ENCODE results near the gene MDH1.

MDH1 gene

DNA sequence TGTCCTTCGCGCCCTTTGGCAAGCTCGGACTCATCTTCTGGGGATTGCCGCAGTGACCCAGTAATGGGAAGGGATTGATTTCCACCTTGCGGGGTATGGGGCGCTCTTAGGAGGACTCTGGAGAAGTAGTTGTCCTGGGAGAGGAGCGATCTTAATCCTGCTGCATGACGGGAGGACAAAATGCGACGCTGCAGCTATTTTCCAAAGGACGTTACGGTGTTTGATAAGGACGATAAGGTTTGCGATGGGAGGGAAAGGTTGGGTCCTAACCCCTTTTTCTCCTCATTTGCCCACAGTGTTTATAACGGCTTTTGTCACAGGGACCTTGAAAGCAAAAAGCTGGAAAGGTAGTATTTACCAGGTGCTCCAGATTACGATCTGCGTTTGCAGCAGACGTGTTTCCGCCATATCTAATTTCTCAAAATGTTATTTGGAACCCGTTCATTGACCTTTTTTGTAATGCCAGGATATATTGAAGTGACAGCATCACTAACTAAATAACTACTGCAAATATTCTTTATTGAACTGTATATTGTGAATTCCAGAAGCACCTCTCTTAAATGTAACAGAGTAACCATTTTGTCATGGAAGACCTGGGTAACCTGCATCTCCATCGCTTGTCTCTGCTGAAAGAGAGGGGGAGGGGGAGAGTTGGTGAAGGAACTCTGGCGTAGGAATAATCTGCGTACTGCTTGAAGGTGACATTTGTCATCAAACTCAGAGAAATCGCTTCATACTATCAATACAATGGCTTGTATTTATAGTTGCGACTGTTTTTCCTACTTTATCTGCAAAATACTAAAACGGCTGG, 590 bp downstream of the MDH1 start:
- TF ChIP-seq, protein P1, sequence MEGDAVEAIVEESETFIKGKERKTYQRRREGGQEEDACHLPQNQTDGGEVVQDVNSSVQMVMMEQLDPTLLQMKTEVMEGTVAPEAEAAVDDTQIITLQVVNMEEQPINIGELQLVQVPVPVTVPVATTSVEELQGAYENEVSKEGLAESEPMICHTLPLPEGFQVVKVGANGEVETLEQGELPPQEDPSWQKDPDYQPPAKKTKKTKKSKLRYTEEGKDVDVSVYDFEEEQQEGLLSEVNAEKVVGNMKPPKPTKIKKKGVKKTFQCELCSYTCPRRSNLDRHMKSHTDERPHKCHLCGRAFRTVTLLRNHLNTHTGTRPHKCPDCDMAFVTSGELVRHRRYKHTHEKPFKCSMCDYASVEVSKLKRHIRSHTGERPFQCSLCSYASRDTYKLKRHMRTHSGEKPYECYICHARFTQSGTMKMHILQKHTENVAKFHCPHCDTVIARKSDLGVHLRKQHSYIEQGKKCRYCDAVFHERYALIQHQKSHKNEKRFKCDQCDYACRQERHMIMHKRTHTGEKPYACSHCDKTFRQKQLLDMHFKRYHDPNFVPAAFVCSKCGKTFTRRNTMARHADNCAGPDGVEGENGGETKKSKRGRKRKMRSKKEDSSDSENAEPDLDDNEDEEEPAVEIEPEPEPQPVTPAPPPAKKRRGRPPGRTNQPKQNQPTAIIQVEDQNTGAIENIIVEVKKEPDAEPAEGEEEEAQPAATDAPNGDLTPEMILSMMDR (IDR thresholded peaks at IDR 0.05; ENCODE audit: low read length, missing control alignments): no peak
- no peak for DNase-seq (ENCODE audit: low read depth)
- peak overlapping the region; percentile 95 for H3K4me3 ChIP-seq (replicated peaks; ENCODE audit: low read depth, low read length)

DNA sequence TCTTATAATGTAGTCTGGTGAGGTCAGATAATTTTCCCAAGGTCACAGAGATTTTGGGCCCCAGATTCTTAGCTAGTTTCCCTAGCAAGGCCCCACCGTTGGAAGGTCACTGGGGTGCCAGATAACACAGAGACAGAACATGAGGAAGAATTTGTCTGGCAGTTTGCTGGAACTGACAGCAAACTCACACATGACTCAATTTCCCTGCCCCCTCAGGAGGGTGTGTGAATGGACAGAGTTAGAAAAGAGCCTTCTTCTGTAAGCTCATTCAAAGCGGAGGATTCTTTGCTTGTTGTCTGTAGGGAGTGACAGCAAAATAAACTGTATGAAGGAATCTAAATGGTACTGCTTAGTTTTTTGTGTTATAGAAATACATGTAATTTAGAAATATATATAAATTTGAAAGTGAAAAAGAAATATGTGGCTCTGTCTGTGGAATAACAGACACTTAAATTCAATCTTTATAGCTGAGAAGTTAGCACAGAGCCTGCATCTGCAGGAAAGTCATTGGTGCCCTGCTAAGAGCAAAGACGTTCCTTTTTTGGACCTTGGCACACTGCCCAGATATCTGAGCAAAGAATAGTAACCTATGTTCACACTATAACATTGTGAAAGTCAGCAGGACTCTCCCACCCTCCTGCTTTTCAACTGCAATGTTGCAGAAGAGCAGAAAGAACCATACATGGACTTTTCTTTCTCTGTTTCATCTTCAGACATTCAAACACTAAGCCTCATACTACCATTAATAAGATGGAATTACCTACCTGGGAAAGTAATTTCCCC, 2.1 kb downstream of the MDH1 start:
- DNase-seq (ENCODE audit: low read depth): no peak
- TF ChIP-seq, protein P1 (IDR thresholded peaks at IDR 0.05; ENCODE audit: low read length, missing control alignments): no peak
- H3K4me3 ChIP-seq (replicated peaks; ENCODE audit: low read depth, low read length): no peak overlapping the region

DNA sequence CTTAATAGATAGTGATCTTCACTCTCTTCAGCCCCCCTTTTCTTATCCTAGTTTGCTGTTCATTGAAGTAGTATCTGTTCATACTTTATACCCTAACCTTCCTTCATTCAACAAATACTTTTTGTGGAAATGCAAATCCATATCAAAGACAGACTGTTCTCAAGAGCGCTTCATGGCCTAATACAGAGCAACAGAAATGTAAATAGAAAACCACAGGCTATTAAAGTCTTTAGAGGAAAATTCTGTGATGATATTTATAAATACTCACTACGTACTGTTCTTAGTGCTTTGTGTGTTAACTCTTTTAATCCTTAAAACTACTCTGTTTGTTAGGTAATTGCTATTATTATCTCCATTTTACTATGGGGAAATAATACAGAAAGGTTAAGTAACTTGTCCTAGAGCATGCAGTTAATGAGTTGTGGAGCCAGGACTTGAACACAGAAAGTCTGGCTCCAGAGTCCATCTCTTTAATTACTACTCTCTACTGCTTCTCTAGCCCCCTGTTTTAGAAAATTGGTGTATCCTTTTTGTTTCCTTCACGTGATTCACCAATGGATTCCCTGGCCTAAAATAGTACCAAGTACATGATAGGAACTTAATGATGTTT, 2.9 kb downstream of the MDH1 start:
- no peak for DNase-seq (ENCODE audit: low read depth)
- no peak overlapping the region for H3K4me3 ChIP-seq (replicated peaks; ENCODE audit: low read depth, low read length)
- TF ChIP-seq, protein P1 (IDR thresholded peaks at IDR 0.05; ENCODE audit: low read length, missing control alignments): no peak

DNA sequence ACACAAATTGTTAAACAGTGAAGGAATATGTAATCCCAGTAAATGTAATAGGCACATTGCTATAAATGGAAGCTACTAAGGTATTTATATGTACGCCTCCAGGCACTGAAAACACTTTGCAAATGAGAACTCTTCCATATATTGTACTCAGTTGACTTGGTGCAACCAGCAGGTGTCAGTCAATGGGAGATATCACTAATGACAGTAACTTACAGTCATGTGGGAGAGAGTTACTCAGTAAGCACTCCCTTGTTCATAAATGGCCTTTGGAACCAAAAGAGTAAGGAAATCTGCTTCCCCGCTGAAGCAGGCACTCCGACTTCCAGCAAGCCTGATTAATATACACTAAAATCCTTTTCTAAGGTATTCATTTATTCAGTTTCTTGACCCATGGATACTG, 5.9 kb downstream of the MDH1 start:
- no peak overlapping the region for H3K4me3 ChIP-seq (replicated peaks; ENCODE audit: low read depth, low read length)
- TF ChIP-seq, protein P1 (IDR thresholded peaks at IDR 0.05; ENCODE audit: low read length, missing control alignments): no peak

DNA sequence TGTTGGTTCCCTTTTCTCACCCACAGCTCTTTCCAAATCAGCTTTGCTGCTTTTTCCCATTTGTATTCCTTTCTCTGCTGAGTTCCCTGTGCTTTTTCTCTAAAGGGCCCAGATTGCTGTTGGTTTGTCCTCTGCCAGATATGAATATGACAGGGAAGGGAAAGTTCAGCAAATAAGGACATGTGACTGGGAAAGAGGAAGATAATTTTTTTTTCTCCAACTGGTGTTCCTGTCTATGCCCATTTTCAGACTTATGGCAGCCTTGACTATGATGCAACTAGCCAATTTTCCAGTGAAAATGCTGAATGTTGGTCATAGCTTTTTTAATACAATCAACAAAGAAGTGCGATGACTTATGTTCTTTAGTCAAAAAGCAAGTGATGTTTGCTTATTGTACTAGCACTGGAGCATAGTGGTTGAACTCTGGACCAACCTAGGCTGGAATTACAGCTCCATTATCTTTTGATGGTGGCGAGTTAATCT, 7.7 kb downstream of the MDH1 start:
- DNase-seq (ENCODE audit: low read depth): no peak
- TF ChIP-seq, protein P1 (IDR thresholded peaks at IDR 0.05; ENCODE audit: low read length, missing control alignments): no peak
- no peak overlapping the region for H3K4me3 ChIP-seq (replicated peaks; ENCODE audit: low read depth, low read length)

More for the DNA sequence above, 5.9 kb downstream of the MDH1 start:
- no peak for DNase-seq (ENCODE audit: low read depth)

DNA sequence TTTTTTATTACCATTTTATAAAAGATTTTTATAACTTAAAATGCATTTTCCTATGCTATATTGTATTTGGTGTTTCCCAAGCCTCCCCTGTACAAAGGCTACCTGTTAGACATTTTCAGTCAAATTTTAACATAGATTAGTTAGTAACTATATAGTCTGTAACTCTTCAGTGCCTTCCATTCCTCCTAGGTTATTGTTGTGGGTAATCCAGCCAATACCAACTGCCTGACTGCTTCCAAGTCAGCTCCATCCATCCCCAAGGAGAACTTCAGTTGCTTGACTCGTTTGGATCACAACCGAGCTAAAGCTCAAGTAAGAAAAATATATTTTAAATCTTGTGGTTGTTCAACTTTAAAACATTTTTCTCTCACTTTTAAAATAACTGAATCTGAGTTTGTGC, 10.2 kb downstream of the MDH1 start:
- TF ChIP-seq, protein P1 (IDR thresholded peaks at IDR 0.05; ENCODE audit: low read length, missing control alignments): no peak
- H3K4me3 ChIP-seq (replicated peaks; ENCODE audit: low read depth, low read length): no peak overlapping the region
- DNase-seq (ENCODE audit: low read depth): no peak

Data from fibroblast of pulmonary artery (primary cell).